HS-27A (cell line): ENCODE results near the gene HADH.
"Not testable (repeated sequence)": the region's sequence is repeated elsewhere in the genome, so short reads cannot be mapped to it uniquely, and the experiment has no call there.

ENCODE experiments used
- DNase-seq: peaks from one replicate; pipeline ENCODE4 v3.0.0-alpha.2; 2012; ENCODE audit warnings: low read depth, missing footprints

Gene HADH

GRCh38 chr4:108031427-108032083 is 41.9 kb downstream of the HADH start:
- DNase-seq: no peak

- no peak for DNase-seq
These were observed 43.7 kb downstream of the HADH start for GRCh38 chr4:108033348-108033747.

GRCh38 chr4:108034565-108034964 is 44.9 kb downstream of the HADH start:
- DNase-seq: no peak

- DNase-seq: no peak
These were observed 46.0 kb downstream of the HADH start for GRCh38 chr4:108035691-108036090.

- DNase-seq: no peak
These were observed 46.5 kb downstream of the HADH start for GRCh38 chr4:108036213-108036612.

- DNase-seq: no peak
These were observed 48.2 kb downstream of the HADH start for GRCh38 chr4:108037884-108038283.

- no peak for DNase-seq
These were observed 53.2 kb downstream of the HADH start for GRCh38 chr4:108042927-108043326.

- DNase-seq: no peak
These were observed 53.8 kb downstream of the HADH start for GRCh38 chr4:108043526-108043925.

- DNase-seq: no peak
These were observed 55.4 kb downstream of the HADH start for GRCh38 chr4:108044951-108045686.

- DNase-seq: no peak
These were observed 56.0 kb downstream of the HADH start for GRCh38 chr4:108045687-108046024.

GRCh38 chr4:108047199-108047598 is 57.5 kb downstream of the HADH start:
- no peak for DNase-seq

- no peak for DNase-seq
These were observed 58.5 kb downstream of the HADH start for GRCh38 chr4:108048157-108048556.

- DNase-seq: no peak
These were observed 59.3 kb downstream of the HADH start for GRCh38 chr4:108048997-108049396.

- DNase-seq: no peak
These were observed 59.7 kb downstream of the HADH start for GRCh38 chr4:108049406-108049805.

GRCh38 chr4:108050166-108051111 is 60.8 kb downstream of the HADH start:
- not testable (repeated sequence) for DNase-seq

- DNase-seq: no peak
These were observed 61.7 kb downstream of the HADH start for GRCh38 chr4:108051343-108051742.

GRCh38 chr4:108052558-108053120 is 63.0 kb downstream of the HADH start:
- no peak for DNase-seq

- no peak for DNase-seq
These were observed 63.6 kb downstream of the HADH start for GRCh38 chr4:108053251-108053711.

GRCh38 chr4:108054025-108054638 is 64.4 kb downstream of the HADH start:
- DNase-seq: no peak

GRCh38 chr4:108055787-108056186 is 66.1 kb downstream of the HADH start:
- DNase-seq: no peak

- no peak for DNase-seq
These were observed 66.7 kb downstream of the HADH start for GRCh38 chr4:108056418-108056817.
